Loucy (cell line): ENCODE measurements around the gene IL3RA.
"Not testable (repeated sequence)": the region's sequence is repeated elsewhere in the genome, so short reads cannot be mapped to it uniquely, and the experiment has no call there.

Experiments used
- H2AFZ ChIP-seq: fragments of 200-600 bp; sonication (generic); 2 replicates; pipeline ENCODE4 v1.6.0; 2016; ENCODE audit warnings: antibody characterized with exemption, mild to moderate bottlenecking, low read length, moderate library complexity
- H3F3A ChIP-seq: fragments of 200-600 bp; 2 replicates; pipeline ENCODE4 v1.6.0; 2016; ENCODE audit warnings: antibody characterized with exemption, low read depth, mild to moderate bottlenecking
- H3K27me3 ChIP-seq: fragments of 200-600 bp; sonication (generic); 2 replicates; pipeline ENCODE4 v1.6.1; 2014; ENCODE audit warnings: low read length, mild to moderate bottlenecking; ENCODE audit not compliant: insufficient read depth, poor library complexity, severe bottlenecking
- H3K36me3 ChIP-seq: fragments of 200-600 bp; sonication (generic); 2 replicates; pipeline ENCODE4 v1.6.1; 2016; ENCODE audit warnings: low read length; ENCODE audit not compliant: insufficient read depth
- H3K4me1 ChIP-seq: fragments of 200-600 bp; sonication (generic); 2 replicates; pipeline ENCODE4 v1.5.1; 2014; ENCODE audit warnings: low read length, mild to moderate bottlenecking; ENCODE audit not compliant: insufficient read depth, poor library complexity, severe bottlenecking
- H3K4me2 ChIP-seq: fragments of 200-600 bp; sonication (generic); 2 replicates; pipeline ENCODE4 v1.6.0; 2014; ENCODE audit warnings: antibody characterized with exemption, low read length, low read depth, mild to moderate bottlenecking; ENCODE audit not compliant: poor library complexity, severe bottlenecking
- H3K4me3 ChIP-seq: fragments of 200-600 bp; sonication (generic); 2 replicates; pipeline ENCODE4 v1.5.1; 2014; ENCODE audit warnings: low read length, mild to moderate bottlenecking, mixed read lengths; ENCODE audit not compliant: poor library complexity, severe bottlenecking
- H3K79me2 ChIP-seq: fragments of 200-600 bp; sonication (generic); 2 replicates; pipeline ENCODE4 v1.6.1; 2014; ENCODE audit warnings: low read length; ENCODE audit not compliant: insufficient read depth
- H3K9ac ChIP-seq: fragments of 200-600 bp; sonication (generic); 2 replicates; pipeline ENCODE4 v1.6.0; 2014; ENCODE audit warnings: mild to moderate bottlenecking, low read depth, low read length, moderate library complexity; ENCODE audit not compliant: poor library complexity, severe bottlenecking
- H3K9me2 ChIP-seq: fragments of 200-600 bp; sonication (generic); replicated peaks from 2 replicates; pipeline ENCODE4 v1.6.1; 2016; ENCODE audit warnings: low read depth, low read length, mixed read lengths
- H3K9me3 ChIP-seq: fragments of 200-600 bp; sonication (generic); 2 replicates; pipeline ENCODE4 v1.6.1; 2014; ENCODE audit warnings: mild to moderate bottlenecking, antibody characterized with exemption, low read length, low read depth; ENCODE audit not compliant: insufficient read depth
- H4K20me1 ChIP-seq: fragments of 200-600 bp; sonication (generic); 2 replicates; pipeline ENCODE4 v1.6.0; 2014; ENCODE audit warnings: antibody characterized with exemption, low read length, mild to moderate bottlenecking; ENCODE audit not compliant: insufficient read depth, poor library complexity, severe bottlenecking
- EZH2phosphoT487 ChIP-seq: fragments of 200-600 bp; IDR thresholded peaks from 2 replicates; pipeline ENCODE4 v1.6.1; 2018; ENCODE audit warnings: antibody characterized with exemption, mild to moderate bottlenecking, moderate library complexity, borderline replicate concordance
- TF ChIP-seq, protein P1 (sequence below): fragments of 200-600 bp; sonication (generic); conservative IDR thresholded peaks from 2 replicates; pipeline ENCODE4 v1.5.1; 2014; ENCODE audit warnings: mild to moderate bottlenecking, antibody characterized with exemption, low read length

Gene IL3RA

GRCh38 chrX:1424147-1424851, 87.7 kb downstream of the IL3RA start:
- H3K36me3 ChIP-seq: peaks cover 6% of the 10 kb centered on the region; the same call in 1 of the 2 replicates

DNA sequence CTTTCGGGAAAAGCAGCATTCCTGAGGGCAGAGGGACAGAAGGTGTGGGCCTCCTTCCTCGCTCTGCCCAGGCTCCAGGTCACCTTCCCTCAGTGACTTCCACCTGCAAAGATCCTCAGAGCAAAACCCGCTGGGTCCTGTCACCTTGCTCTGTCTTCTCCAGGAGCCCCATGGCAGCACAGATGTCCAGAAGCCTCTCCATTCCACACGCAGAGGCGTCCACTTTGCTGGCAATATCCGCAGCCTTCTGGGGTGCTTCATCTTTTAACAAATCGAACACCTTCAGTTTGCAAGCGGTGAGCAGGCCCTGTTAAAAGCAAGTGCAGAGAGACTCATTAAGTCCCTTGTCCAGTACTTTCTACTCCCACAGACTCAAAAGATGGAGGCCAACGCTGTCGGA, 88.8 kb downstream of the IL3RA start:
- Histone ChIP-seq H3K27me3 (no peaks in the 10 kb centered on the region), H3F3A (no peaks in the 10 kb centered on the region), H3K4me2 (no peak overlapping the region), H3K79me2 (no peaks in the 10 kb centered on the region), H3K9me3 (peaks cover 7% of the 10 kb centered on the region; the same call in 1 of the 2 replicates), H2AFZ (no peak overlapping the region), H3K4me1 (no peaks in the 10 kb centered on the region), H3K4me3 (no peak overlapping the region), H4K20me1 (no peaks in the 10 kb centered on the region), H3K9me2 (no peaks in the 10 kb centered on the region), H3K9ac (no peak overlapping the region), H3K36me3 (peaks cover 6% of the 10 kb centered on the region; the same call in 1 of the 2 replicates)
- TF ChIP-seq, protein P1, sequence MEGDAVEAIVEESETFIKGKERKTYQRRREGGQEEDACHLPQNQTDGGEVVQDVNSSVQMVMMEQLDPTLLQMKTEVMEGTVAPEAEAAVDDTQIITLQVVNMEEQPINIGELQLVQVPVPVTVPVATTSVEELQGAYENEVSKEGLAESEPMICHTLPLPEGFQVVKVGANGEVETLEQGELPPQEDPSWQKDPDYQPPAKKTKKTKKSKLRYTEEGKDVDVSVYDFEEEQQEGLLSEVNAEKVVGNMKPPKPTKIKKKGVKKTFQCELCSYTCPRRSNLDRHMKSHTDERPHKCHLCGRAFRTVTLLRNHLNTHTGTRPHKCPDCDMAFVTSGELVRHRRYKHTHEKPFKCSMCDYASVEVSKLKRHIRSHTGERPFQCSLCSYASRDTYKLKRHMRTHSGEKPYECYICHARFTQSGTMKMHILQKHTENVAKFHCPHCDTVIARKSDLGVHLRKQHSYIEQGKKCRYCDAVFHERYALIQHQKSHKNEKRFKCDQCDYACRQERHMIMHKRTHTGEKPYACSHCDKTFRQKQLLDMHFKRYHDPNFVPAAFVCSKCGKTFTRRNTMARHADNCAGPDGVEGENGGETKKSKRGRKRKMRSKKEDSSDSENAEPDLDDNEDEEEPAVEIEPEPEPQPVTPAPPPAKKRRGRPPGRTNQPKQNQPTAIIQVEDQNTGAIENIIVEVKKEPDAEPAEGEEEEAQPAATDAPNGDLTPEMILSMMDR: no peak
- no peak for TF ChIP-seq EZH2phosphoT487

More at GRCh38 chrX:1424147-1424851, 87.7 kb downstream of the IL3RA start:
- H4K20me1 ChIP-seq: no peaks in the 10 kb centered on the region
- H2AFZ ChIP-seq: no peak overlapping the region
- H3K9ac ChIP-seq: no peak overlapping the region
- H3F3A ChIP-seq: no peaks in the 10 kb centered on the region
- no peaks in the 10 kb centered on the region for H3K27me3 ChIP-seq
- no peak overlapping the region for H3K4me3 ChIP-seq
- peaks cover 7% of the 10 kb centered on the region; the same call in 1 of the 2 replicates for H3K9me3 ChIP-seq
- H3K4me2 ChIP-seq: no peak overlapping the region
- no peaks in the 10 kb centered on the region for H3K4me1 ChIP-seq
- no peaks in the 10 kb centered on the region for H3K79me2 ChIP-seq
- TF ChIP-seq EZH2phosphoT487: no peak
- TF ChIP-seq, protein P1: no peak
- no peaks in the 10 kb centered on the region for H3K9me2 ChIP-seq

DNA sequence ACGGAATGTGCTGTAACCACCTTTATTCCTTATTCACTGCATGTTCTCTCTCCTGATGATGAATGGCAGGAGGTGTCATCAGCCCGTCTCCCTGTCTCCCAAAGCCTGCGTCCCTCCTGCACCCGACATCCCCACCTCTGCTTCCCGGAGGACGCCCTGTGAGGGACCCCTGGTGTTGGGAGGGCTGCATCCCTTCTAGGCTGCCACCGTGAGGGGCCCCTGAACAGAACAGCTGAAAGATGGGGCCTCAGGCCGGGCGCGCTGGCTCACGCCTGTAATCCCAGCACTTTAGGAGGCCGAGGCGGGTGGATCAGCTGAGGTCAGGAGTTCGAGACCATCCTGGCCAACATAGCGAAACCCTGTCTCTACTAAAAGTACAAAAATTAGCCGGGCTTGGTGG, 89.7 kb downstream of the IL3RA start:
- not testable (repeated sequence) for H3K4me3 ChIP-seq, H3K36me3 ChIP-seq, H3K79me2 ChIP-seq, H3K4me1 ChIP-seq, H2AFZ ChIP-seq, H3F3A ChIP-seq, H3K9me3 ChIP-seq, H4K20me1 ChIP-seq, H3K9ac ChIP-seq, H3K9me2 ChIP-seq, H3K27me3 ChIP-seq, H3K4me2 ChIP-seq

GRCh38 chrX:1427756-1428155, 91.2 kb downstream of the IL3RA start:
- H3K9me3 ChIP-seq: no peaks in the 10 kb centered on the region
- H4K20me1 ChIP-seq: no peaks in the 10 kb centered on the region
- H3K9ac ChIP-seq: no peak overlapping the region
- H3K4me1 ChIP-seq: no peaks in the 10 kb centered on the region
- no peaks in the 10 kb centered on the region for H3K27me3 ChIP-seq
- TF ChIP-seq EZH2phosphoT487: no peak
- TF ChIP-seq, protein P1: no peak
- H3K79me2 ChIP-seq: no peaks in the 10 kb centered on the region
- no peaks in the 10 kb centered on the region for H3F3A ChIP-seq
- H3K4me2 ChIP-seq: no peak overlapping the region
- no peak overlapping the region for H3K4me3 ChIP-seq
- no peak overlapping the region for H2AFZ ChIP-seq
- no peaks in the 10 kb centered on the region for H3K9me2 ChIP-seq
- H3K36me3 ChIP-seq: no peaks in the 10 kb centered on the region
